ENCODE measurements around the gene ANKFY1.

DNA sequence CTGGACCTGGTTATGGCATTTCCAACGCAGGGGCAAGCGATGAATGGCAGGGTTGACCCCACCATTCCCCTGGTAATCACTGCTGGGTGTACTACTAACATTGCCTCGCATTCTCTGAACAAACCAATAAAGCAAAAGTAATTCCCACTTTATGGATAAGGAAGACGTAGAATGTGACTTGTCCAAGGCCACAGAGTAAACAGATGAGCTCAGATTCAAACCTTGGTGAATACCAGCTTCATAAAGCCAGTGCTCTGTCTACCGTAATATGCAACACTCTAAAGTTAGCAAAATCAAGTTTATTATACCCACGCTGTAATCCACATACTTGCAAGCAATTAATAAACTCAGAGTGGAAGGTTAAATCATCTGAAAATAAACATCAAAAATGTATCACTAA is 59.6 kb downstream of the ANKFY1 start:
- no peak for TF ChIP-seq EZH2phosphoT487 (IDR thresholded peaks at IDR 0.05; ENCODE audit: low read depth)
- TF ChIP-seq, protein P1, sequence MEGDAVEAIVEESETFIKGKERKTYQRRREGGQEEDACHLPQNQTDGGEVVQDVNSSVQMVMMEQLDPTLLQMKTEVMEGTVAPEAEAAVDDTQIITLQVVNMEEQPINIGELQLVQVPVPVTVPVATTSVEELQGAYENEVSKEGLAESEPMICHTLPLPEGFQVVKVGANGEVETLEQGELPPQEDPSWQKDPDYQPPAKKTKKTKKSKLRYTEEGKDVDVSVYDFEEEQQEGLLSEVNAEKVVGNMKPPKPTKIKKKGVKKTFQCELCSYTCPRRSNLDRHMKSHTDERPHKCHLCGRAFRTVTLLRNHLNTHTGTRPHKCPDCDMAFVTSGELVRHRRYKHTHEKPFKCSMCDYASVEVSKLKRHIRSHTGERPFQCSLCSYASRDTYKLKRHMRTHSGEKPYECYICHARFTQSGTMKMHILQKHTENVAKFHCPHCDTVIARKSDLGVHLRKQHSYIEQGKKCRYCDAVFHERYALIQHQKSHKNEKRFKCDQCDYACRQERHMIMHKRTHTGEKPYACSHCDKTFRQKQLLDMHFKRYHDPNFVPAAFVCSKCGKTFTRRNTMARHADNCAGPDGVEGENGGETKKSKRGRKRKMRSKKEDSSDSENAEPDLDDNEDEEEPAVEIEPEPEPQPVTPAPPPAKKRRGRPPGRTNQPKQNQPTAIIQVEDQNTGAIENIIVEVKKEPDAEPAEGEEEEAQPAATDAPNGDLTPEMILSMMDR (IDR thresholded peaks at IDR 0.05; ENCODE audit: low read depth, low read length) = no peak
